Eye (tissue), 1 donor: Measurements from ENCODE around the gene TNP2.
"Not testable (repeated sequence)": the region's sequence is repeated elsewhere in the genome, so short reads cannot be mapped to it uniquely, and the experiment has no call there.

Source experiments
- DNase-seq: peaks from one replicate; pipeline ENCODE4 v3.0.0-alpha.2; 2015

TNP2 gene

DNA sequence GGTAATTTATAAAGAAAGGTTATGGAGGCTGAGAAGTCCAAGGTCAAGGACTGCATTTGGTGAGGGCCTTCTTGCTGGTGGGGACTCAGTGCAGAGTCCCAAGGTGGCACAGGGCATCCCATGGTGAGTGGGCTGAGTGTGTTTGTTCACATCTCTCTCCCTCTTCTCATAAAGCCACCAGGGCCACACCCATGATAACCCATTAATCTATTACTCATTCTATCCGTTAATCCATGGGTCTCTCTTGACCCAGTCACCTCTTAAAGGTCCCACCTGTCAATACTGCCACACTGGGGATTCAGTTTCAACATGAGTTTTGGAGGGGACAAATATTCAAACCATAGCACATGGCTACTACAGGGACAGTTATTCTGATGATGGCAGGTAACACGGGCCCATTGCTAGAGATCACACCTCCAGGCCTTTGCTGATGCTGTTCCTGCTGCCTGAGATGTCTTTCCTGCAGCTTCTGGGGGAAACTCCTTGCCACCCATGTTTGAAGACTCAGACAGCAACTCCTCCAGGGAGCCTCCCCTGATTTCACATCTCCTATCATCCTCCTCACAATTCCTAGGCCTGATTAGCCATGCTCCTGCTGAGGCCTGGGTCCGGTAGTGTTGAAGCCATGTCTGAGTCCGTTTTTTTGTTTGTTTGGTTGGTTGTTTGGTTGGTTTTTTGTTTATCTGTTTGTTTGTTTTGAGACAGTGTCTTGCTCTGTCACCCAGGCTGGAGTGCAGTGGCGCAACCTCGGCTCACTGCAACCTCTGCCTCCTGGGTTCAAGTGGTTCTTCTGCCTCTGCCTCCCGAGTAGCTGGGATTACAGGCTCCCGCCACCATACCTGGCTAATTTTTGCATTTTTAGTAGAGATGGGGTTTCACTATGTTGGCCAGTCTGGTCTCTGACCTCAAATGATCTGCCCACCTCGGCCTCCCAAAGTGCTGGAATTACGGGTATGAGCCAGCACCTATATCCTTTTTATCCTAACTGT is 29.2 kb downstream of the TNP2 start:
- no peak for DNase-seq

GRCh38 chr16:11238272-11239202 is 30.6 kb downstream of the TNP2 start:
- DNase-seq = no peak

GRCh38 chr16:11236461-11237254 is 32.5 kb downstream of the TNP2 start:
- DNase-seq = no peak

- DNase-seq = no peak
Observed at GRCh38 chr16:11235703-11235991, 33.5 kb downstream of the TNP2 start.

DNA sequence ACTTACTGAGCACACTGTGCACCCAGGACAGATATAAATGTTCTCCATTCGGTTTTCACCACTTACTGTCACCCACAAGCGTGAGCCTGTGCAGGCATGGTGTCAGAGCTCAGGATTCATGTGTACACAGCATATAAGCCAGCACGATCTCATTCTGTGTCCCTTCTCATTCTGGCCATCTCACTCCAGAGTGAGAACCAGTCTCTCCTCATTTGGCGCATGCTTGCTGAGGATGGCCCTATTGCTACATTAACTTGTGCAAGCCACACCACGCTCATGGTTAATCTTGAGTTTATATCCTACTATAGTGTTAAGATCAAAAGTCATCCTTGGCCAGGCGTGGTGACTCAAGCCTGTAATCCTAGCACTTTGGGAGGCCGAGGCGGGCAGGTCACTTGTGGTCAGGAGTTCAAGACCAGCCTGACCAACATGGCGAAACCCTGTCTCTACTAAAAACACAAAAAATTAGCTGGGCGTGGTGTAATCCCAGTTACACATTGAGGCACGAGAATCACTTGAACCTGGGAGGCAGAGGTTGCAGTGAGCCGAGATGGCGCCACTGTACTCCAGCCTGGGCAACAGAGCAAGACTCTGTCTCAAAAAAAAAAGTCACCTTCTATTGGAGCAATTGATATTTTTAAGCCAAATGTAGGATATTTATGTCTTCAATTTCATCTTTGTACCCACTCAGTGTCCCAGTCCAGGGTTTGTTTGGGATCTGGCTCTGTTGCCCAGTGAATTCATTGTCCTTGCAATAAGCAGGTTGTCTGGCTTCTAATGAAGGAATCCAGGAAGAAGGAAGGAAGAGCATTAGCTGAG is 34.0 kb downstream of the TNP2 start:
- DNase-seq = no peak

DNA sequence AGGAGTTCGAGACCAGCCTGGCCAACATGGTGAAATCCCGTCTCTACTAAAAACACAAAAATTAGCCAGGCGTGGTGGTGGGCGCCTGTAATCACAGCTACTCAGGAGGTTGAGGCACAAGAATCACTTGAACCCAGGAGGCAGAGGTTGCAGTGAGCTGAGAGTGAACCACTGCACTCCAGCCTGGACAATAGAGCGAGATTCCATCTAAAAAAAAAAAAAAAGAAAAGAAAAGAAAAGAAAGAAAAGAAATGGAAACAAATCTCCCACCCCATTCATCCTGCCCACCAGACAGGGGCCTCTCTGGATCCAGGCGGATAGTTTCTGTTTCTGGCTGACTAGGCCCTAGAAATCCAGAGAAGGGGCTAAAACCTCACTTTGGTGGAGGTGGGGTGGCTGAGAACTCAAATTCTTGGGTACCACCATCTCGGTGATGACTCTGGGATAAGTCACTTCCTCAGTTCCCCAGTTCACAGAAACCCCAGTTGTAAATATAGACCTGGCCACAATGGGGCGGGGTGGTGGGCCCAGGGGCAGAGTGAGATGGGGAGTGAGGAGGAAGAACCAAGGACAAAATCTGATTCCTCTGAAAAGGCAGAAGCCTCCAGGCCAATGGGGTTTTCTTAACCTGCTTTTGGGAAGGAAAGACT is 35.3 kb downstream of the TNP2 start:
- DNase-seq = no peak

GRCh38 chr16:11232852-11233726 is 36.0 kb downstream of the TNP2 start:
- peak; percentile 28 for DNase-seq

GRCh38 chr16:11232302-11232851 is 36.7 kb downstream of the TNP2 start:
- no peak for DNase-seq

GRCh38 chr16:11231367-11231970 is 37.7 kb downstream of the TNP2 start:
- DNase-seq = no peak

- DNase-seq = no peak
Observed at GRCh38 chr16:11229906-11230305, 39.2 kb downstream of the TNP2 start.

DNA sequence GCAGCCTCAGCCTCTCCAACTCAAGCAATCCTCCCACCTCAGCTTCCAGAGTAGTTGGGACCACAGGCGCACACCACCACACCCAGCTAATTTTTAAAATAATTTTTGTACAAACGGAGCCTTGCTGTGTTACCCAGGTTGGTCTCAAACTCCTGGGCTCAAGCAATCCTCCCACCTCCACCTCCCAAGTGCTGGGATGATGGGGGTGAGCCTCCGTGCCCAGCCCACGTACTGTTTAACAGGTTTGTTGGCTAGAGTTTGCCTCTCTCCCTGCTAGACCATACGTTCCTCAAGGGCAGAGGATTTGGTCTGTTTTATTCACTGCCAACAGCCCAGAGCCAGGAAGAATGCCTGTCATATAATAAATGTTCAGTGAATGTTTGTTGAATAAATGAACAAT is 39.7 kb downstream of the TNP2 start:
- no peak for DNase-seq

GRCh38 chr16:11225677-11226549 is 43.2 kb downstream of the TNP2 start:
- DNase-seq = no peak

- DNase-seq = no peak
Observed at GRCh38 chr16:11224894-11225676, 44.0 kb downstream of the TNP2 start.

DNA sequence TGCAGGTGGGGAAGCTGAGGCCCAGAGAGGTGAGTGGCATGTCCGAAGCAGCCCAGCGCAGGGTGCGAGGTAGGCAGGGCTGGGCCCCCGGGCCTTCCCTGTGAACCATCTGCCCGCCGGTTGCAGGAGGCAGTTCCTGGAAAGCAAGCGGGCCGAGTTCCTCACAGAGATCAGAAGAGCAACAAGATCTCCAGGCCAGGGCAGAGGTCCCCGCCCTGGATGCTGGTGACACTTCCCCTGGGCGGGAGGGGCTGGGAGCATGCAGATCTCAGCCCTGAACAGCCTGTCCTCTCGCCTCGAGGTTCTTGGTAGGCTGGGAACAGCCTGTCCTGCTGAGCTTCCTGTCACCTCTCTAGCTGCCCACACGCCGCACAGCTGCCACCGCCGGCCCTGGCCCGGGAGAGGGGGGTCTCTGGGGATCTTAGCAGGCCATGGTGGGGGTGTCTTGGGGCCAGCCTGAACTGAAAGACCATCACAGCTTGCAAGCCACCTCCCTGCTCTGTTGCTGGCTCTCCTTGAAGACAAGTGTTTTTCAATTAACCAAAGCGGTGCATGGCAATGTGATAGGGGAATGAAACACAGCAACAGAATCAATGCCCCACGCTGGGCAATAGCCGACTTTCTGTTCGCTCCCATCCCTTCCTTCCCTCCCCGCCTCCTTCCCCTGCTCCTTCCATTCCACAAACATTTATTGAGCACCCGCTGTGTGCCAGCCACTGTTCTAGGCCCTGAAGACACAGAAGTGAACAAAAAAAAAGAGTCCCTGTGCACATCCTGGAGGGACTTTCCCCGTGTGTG is 44.8 kb downstream of the TNP2 start:
- DNase-seq = no peak

GRCh38 chr16:11220507-11220906 is 48.6 kb downstream of the TNP2 start:
- DNase-seq = not testable (repeated sequence)

GRCh38 chr16:11219178-11219577 is 49.9 kb downstream of the TNP2 start:
- no peak for DNase-seq

DNA sequence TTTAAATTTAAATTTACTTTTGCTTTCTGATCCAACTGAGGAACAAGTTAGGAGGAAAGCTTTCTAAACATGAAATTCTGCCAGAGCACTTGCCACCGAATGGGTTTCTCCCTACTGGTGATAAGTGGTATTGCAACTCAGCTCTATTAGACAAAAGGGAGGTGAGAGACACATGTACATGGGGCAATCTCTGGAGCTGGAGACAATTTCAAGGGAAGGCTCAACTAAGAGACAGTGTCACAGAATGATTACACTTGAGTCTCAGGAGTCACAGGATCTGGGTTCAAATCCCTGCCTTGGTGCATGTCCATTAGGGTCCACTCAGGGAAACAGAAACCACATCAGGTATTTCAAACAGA is 50.5 kb downstream of the TNP2 start:
- DNase-seq = no peak
